HuH-7 (cell line): ENCODE measurements around the gene SIDT1.

Source experiments
- DNase-seq: peaks from one replicate; pipeline ENCODE4 v3.0.0; 2011; ENCODE audit warnings: low spot score

SIDT1 gene

GRCh38 chr3:113531826-113532697, at the start of gene SIDT1:
SIDT1 (plus strand) TSS chr3:113532555; CDS start chr3:113533022, 467 bp downstream.
- DNase-seq = peak; percentile 47

- no peak for DNase-seq
Observed at GRCh38 chr3:113485161-113485609, 47.2 kb upstream of the SIDT1 start.

- peak; percentile 17 for DNase-seq
Observed at GRCh38 chr3:113495035-113495434, 37.3 kb upstream of the SIDT1 start.

DNA sequence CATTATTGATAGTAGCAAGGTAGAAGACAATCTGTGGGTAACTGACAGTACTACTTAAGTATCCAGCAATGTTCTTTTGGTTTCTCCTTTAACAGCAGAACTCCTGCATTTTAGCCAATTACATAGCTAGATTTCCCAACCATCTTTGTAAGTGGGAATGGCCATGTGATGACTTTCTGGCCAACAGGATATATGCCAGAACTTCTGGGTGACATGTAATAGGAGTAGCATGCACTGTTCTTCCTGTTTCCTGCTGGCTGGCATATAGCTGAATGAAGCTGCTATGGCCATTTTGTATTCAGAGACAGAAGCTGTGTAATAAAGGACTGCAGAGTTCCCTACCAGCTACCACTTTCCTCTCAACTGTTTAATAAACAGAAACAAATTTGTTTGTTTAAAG, 35.4 kb upstream of the SIDT1 start:
- no peak for DNase-seq

- no peak for DNase-seq
Observed at GRCh38 chr3:113498221-113499005, 33.9 kb upstream of the SIDT1 start.

DNA sequence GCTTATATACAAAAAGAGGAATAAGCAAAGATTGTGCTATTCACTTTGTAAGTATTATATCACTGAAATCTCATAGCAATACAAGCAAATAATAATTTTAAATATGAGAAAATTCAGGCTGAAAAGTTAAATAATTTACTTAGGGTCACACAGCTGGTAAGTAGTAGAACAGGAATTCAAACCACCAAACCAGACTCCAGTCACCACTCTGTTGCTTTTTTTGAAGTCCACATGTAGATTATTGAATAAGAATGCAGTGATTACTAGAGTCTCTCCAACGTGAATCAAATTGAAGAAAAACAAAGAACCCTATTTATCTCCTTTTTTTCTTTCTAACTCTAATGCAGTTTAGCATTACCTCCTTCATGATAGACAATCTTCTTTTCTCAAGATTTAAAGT, 33.3 kb upstream of the SIDT1 start:
- DNase-seq = no peak

DNA sequence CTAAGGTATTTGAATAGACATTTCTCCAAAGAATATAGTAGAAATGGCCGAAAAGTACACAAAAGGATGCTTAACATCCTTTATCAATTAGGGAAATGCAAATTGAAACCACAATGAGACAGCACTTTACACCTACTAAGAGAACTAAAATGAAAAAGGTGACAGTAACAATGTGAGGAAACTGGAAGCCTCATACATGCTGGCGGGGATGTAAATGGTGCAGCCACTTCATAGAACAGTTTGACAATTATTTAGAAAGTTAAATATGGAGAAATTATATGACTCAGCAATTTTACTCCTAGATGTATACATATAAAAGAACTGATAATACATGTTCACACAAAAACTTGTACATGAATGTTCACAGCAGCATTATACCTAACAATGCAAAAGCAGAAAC, 30.8 kb upstream of the SIDT1 start:
- DNase-seq = no peak

DNA sequence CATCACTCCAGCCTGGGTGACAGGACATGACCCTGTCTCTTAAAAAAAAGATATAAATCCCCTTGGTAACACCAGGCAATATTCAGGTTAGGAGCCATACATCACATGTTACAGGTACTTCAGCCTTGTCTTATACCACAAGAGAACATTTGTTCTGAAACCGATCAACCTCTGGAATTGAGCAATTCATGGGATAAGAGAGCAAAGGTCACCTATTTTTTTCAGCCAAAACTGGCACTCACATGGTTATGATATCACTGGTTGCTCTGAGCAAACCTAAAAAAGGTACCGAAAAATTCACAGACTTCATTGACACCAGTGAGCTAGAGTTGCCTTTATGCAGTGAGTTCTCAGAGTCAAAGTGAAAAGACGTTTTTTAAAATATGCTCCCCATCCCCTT, 26.5 kb upstream of the SIDT1 start:
- no peak for DNase-seq

GRCh38 chr3:113507501-113508067, 24.8 kb upstream of the SIDT1 start:
- DNase-seq = no peak

- DNase-seq = no peak
Observed at GRCh38 chr3:113508966-113509365, 23.4 kb upstream of the SIDT1 start.

DNA sequence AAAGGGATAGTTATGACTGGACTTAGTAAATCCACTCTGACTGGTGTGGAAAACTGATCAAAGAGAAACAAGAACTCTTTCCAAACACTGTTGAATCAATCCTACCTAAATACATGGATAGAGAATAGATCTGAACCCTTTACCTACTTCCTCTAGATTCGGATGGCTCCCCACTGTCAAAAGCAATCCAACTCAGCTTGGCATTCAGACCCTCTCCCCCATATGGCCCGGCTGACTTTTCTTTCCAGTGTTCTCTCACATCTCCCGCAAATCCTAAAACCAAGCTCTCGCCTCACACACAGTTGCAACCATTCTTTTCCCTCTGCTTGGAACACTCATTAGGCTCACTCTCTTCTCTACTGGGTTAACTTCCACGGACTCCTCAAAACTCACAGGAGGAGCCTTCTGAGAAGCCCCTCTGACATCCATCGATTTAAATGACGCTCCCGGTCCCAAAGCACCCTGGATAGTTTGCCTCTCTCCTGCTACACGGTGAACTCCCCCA, 18.0 kb upstream of the SIDT1 start:
- DNase-seq = no peak

DNA sequence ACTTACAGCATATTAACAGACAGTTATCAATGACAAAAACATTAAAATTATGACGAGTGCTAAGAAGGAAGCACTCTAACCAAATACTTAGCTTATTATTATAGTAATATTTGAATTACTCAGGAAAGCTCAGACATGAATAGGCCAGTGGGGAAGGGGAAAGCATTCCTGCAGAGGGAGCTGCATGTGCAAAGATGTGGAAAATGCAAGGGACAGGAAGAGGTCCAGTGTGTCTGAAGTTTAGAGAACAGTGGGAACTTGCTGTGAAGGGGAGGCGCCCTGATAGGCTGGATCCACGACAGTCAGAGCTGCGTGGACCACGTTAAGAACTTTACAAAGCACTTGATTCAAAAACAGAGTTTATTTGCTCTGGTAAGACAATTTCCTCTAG, 16.2 kb upstream of the SIDT1 start:
- peak; percentile 52 for DNase-seq

GRCh38 chr3:113521981-113522380, 10.4 kb upstream of the SIDT1 start:
- DNase-seq = no peak

- DNase-seq = no peak
Observed at GRCh38 chr3:113523241-113523640, 9.1 kb upstream of the SIDT1 start.

DNA sequence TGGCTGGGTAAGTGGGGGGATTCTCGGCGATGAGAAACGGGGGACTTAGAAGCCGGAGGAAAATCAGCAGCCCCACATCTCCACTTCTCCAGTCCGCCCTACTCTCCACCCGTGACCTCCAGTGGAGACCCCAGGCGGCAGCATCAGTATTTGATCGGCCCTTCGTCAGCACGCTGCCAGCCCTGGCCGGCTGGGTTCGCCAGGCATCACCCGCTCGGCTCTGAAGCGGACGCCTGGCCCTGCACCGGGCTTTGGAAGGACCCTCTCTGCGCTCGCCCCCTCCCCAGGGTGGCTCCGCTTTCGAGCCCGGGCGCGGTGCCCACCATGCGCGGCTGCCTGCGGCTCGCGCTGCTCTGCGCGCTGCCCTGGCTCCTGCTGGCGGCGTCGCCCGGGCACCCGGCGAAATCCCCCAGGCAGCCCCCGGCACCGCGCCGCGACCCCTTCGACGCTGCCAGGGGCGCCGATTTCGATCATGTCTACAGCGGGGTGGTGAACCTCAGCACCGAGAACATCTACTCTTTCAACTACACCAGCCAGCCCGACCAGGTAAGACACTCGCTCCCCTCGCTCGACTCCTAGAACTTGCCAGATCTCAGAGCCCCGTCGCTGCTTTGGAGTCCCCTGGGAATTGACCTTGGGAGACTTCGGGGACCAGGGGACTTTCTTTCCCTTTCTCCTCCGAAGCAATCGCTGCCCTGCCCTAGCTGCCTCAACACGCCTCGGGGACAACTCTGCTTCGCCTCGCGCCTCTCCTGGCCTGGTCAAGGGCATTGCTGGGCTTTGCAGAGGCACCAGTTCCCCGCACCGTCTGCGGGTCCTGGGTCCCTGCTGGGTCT, 561 bp downstream of the SIDT1 start:
- no peak for DNase-seq

GRCh38 chr3:113533534-113533892, 1.2 kb downstream of the SIDT1 start:
- no peak for DNase-seq

- DNase-seq = no peak
Observed at GRCh38 chr3:113534365-113534764, 2.0 kb downstream of the SIDT1 start.

DNA sequence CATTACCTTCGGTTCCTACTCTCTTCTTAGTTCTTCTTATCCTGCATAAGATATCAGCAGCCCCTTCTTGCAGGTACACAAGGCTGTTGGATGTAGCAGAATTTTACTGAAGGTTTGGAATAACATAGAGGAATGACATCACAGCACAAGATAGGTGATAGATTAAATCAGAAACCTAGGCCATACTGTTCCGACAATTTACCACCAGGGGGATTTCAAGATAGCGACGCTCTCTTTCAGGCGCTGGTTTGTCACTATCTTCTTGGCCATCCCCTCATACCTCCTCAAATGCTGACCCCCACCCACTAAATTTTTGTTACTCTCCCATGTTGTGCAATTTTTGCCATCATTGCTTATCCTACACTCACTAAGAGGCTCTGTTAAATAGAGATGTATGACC, 3.5 kb downstream of the SIDT1 start:
- peak; percentile 49 for DNase-seq

DNA sequence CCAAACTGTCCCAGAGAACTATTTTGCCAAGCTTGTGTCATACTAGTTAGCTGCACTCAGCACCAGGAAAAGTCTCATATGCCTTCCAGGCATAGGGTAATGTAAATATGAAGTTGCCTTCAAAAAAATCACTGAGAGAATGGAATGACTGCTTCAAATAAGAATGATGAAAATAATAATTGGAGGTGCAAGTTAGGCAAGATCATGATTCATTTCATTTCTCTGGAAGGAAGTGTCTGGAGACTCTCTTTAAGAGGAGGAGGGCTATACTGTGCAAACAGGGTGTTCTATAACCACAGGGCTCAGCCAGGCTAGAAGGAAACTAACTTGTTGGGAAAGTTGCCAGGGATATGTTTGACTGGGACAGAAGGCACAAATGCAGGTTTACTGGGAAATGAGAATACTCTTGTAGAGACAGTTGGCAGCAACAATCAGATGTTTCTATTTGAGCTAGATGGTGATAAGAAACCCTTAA, 4.3 kb downstream of the SIDT1 start:
- DNase-seq = no peak

GRCh38 chr3:113537155-113537554, 4.8 kb downstream of the SIDT1 start:
- no peak for DNase-seq

DNA sequence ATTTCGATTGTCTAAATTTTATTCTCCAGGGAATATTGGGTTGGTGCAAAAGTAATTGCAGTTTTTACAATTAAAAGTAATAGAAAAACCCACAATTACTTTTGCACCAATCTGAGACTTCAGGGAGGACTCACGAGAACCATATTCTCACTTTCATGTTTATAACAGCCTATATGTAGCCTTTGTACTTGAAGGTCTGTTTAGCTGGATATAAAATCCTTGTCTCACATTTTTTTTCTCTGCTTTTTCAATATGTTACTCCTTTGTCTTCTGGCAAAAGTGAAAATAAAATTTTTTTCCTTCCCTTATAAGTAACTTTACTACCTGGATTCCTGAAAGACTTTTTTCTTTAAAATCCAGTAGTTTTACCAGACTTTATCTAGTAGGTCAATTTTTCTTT, 9.2 kb downstream of the SIDT1 start:
- no peak for DNase-seq

DNA sequence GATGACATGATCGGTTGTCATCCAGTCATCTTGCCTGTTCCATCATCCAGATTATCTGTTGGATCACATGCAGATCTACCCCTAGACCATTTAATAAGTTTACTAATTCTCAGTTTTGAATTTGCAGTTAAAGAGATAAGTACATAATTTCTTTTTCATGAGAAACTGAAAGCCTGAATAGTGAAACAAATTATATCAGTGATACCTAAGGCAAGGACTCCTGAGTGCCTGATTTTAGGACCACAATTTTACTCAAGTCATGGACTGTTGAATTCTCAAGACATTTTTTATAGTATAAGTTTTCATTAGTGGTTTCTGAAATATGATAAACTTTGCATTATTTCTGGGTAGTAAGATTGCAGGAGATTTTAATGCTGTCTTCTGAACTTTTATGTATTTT, 13.2 kb downstream of the SIDT1 start:
- DNase-seq = no peak
